AG09309 (cell line): Measurements from ENCODE around the gene CGNL1.

Experiments used
- DNase-seq: peaks from one replicate; pipeline ENCODE4 v3.0.0-alpha.2; 2010; ENCODE audit warnings: low read depth
- H3K4me3 ChIP-seq: 2 replicates; pipeline ENCODE4 v1.5.1; 2011; ENCODE audit warnings: mild to moderate bottlenecking, low read depth, low read length, moderate library complexity; ENCODE audit not compliant: control insufficient read depth
- CTCF ChIP-seq: IDR thresholded peaks from 2 replicates; pipeline ENCODE4 v1.5.1; 2011; ENCODE audit warnings: mild to moderate bottlenecking, low read depth, low read length, inconsistent platforms; ENCODE audit not compliant: insufficient read depth, control insufficient read depth; ENCODE audit errors: missing control alignments

The CGNL1 gene

GRCh38 chr15:57573151-57573550 lies 196.8 kb downstream of the CGNL1 start:
- no peak overlapping the region for H3K4me3 ChIP-seq
- TF ChIP-seq CTCF: no peak
- DNase-seq: no peak

- no peak for TF ChIP-seq CTCF
- H3K4me3 ChIP-seq: no peak overlapping the region
- no peak for DNase-seq
Observed at GRCh38 chr15:57575363-57575762, 199.1 kb downstream of the CGNL1 start.

GRCh38 chr15:57578288-57578900 lies 202.1 kb downstream of the CGNL1 start:
- no peak for TF ChIP-seq CTCF
- H3K4me3 ChIP-seq: no peak overlapping the region
- no peak for DNase-seq

GRCh38 chr15:57580428-57580827 lies 204.1 kb downstream of the CGNL1 start:
- no peak for DNase-seq
- no peak overlapping the region for H3K4me3 ChIP-seq
- no peak for TF ChIP-seq CTCF

- H3K4me3 ChIP-seq: no peak overlapping the region
- DNase-seq: no peak
- TF ChIP-seq CTCF: no peak
Observed at GRCh38 chr15:57580866-57581265, 204.6 kb downstream of the CGNL1 start.

GRCh38 chr15:57582090-57582489 lies 205.8 kb downstream of the CGNL1 start:
- no peak overlapping the region for H3K4me3 ChIP-seq
- DNase-seq: no peak
- no peak for TF ChIP-seq CTCF

- TF ChIP-seq CTCF: no peak
- no peak for DNase-seq
- H3K4me3 ChIP-seq: no peak overlapping the region
Observed at GRCh38 chr15:57583282-57583681, 207.0 kb downstream of the CGNL1 start.
